Neural cell (in vitro differentiated cells): ENCODE data around the gene TRAM2. TPM values are rescaled to one million over a fixed set of nuclear protein-coding genes. Genes with fewer than 3 reads are reported as not detected.

Experiments
- H2AFZ ChIP-seq: fragments of 200-600, 300-800 bp; sonication (generic), shearing (Covaris generic); 2 replicates; pipeline ENCODE4 v1.6.0; 2014; ENCODE audit warnings: low read depth, mild to moderate bottlenecking, antibody characterized with exemption, low read length, moderate library complexity
- H3F3A ChIP-seq: fragments of 200-600 bp; shearing (Covaris generic); 2 replicates; pipeline ENCODE4 v1.6.1; 2016; ENCODE audit warnings: mild to moderate bottlenecking, moderate library complexity, mixed read lengths, antibody characterized with exemption, low read length; ENCODE audit not compliant: insufficient read depth, poor library complexity, severe bottlenecking
- H3K27ac ChIP-seq: fragments of 200-600, 300-800 bp; sonication (generic), shearing (Covaris generic); 2 replicates; pipeline ENCODE4 v1.5.1; 2014; ENCODE audit warnings: mild to moderate bottlenecking, low read length, moderate library complexity
- H3K27me3 ChIP-seq: fragments of 300-800, 200-600 bp; sonication (generic), shearing (Covaris generic); 2 replicates; pipeline ENCODE4 v1.6.0; 2014; ENCODE audit warnings: mild to moderate bottlenecking, low read depth, low read length, moderate library complexity; ENCODE audit not compliant: insufficient read depth
- H3K36me3 ChIP-seq: fragments of 300-800, 200-600 bp; sonication (generic), shearing (Covaris generic); 2 replicates; pipeline ENCODE4 v1.5.1; 2014; ENCODE audit warnings: mild to moderate bottlenecking, antibody characterized with exemption, low read length, moderate library complexity; ENCODE audit not compliant: insufficient read depth
- H3K4me2 ChIP-seq: fragments of 300-800, 200-600 bp; sonication (generic), shearing (Covaris generic); 2 replicates; pipeline ENCODE4 v1.6.0; 2014; ENCODE audit warnings: mild to moderate bottlenecking, low read length
- H3K4me3 ChIP-seq: fragments of 300-800, 200-600 bp; sonication (generic), shearing (Covaris generic); 2 replicates; pipeline ENCODE4 v1.5.1; 2014; ENCODE audit warnings: mild to moderate bottlenecking, low read length, moderate library complexity
- H3K79me2 ChIP-seq: fragments of 200-600 bp; shearing (Covaris generic); replicated peaks from 2 replicates; pipeline ENCODE4 v1.6.0; 2014; ENCODE audit warnings: mild to moderate bottlenecking, low read length, moderate library complexity; ENCODE audit not compliant: insufficient read depth
- H3K9ac ChIP-seq: fragments of 300-800, 200-600 bp; sonication (generic), shearing (Covaris generic); 2 replicates; pipeline ENCODE4 v1.6.1; 2016; ENCODE audit warnings: mild to moderate bottlenecking, low read length, mixed read lengths
- H3K9me2 ChIP-seq: fragments of 200-600 bp; shearing (Covaris generic); 2 replicates; pipeline ENCODE4 v1.6.1; 2016; ENCODE audit warnings: mild to moderate bottlenecking, low read length, mixed read lengths; ENCODE audit not compliant: insufficient read depth
- H3K9me3 ChIP-seq: fragments of 200-600, 300-800 bp; sonication (generic), shearing (Covaris generic); 2 replicates; pipeline ENCODE4 v1.6.1; 2016; ENCODE audit warnings: mild to moderate bottlenecking, mixed run types, low read length, moderate library complexity, mixed read lengths
- H4K20me1 ChIP-seq: fragments of 200-600 bp; shearing (Covaris generic); 2 replicates; pipeline ENCODE4 v1.6.1; 2016; ENCODE audit warnings: mild to moderate bottlenecking, mixed run types; ENCODE audit not compliant: insufficient read depth
- EP300 ChIP-seq: fragments of 450-650 bp; conservative IDR thresholded peaks from 2 replicates; pipeline ENCODE4 v1.6.1; 2014; ENCODE audit warnings: antibody characterized with exemption, mild to moderate bottlenecking, moderate library complexity; ENCODE audit not compliant: poor library complexity, severe bottlenecking
- EZH2 ChIP-seq: fragments of 200-600, 300-800 bp; shearing (Covaris generic), sonication (generic); IDR thresholded peaks from 2 replicates; pipeline ENCODE4 v1.6.1; 2014; ENCODE audit warnings: antibody characterized with exemption, low read length, borderline replicate concordance, mild to moderate bottlenecking; ENCODE audit not compliant: insufficient read depth, poor library complexity, severe bottlenecking
- MXI1 ChIP-seq: fragments of 450-650 bp; conservative IDR thresholded peaks from 2 replicates; pipeline ENCODE4 v1.6.1; 2014; ENCODE audit warnings: antibody characterized with exemption, mild to moderate bottlenecking; ENCODE audit not compliant: poor library complexity, severe bottlenecking
- POLR2AphosphoS5 ChIP-seq: IDR thresholded peaks from 2 replicates; pipeline ENCODE4 v1.6.1; 2012
- RAD21 ChIP-seq: fragments of 450-650 bp; conservative IDR thresholded peaks from 2 replicates; pipeline ENCODE4 v1.6.1; 2014; ENCODE audit warnings: antibody characterized with exemption, mild to moderate bottlenecking, moderate library complexity
- SMC3 ChIP-seq: fragments of 450-650 bp; conservative IDR thresholded peaks from 2 replicates; pipeline ENCODE4 v1.6.1; 2014; ENCODE audit warnings: antibody characterized with exemption, mild to moderate bottlenecking, moderate library complexity; ENCODE audit not compliant: poor library complexity
- TAF1 ChIP-seq: IDR thresholded peaks from 2 replicates; pipeline ENCODE4 v1.6.1; 2012; ENCODE audit warnings: low read depth
- polyA plus RNA-seq: library from polyadenylated mRNA; depleted of rRNA; stranded (reverse); fragments of >200 nt; gene quantifications from 2 replicates; pipeline ENCODE4 v1.2.3, GENCODE V29; 2014
- TF ChIP-seq, protein P1 (sequence below): fragments of 450-650 bp; IDR thresholded peaks from 2 replicates; pipeline ENCODE4 v1.5.1; 2014; ENCODE audit warnings: antibody characterized with exemption, mild to moderate bottlenecking, moderate library complexity; ENCODE audit not compliant: poor library complexity, severe bottlenecking
- TF ChIP-seq, protein P2 (sequence below): IDR thresholded peaks from 2 replicates; pipeline ENCODE4 v1.6.1; 2012; ENCODE audit warnings: borderline replicate concordance

TRAM2 gene
- polyA plus RNA-seq, 1 donor from 2014 or later, result 0.41 TPM

DNA sequence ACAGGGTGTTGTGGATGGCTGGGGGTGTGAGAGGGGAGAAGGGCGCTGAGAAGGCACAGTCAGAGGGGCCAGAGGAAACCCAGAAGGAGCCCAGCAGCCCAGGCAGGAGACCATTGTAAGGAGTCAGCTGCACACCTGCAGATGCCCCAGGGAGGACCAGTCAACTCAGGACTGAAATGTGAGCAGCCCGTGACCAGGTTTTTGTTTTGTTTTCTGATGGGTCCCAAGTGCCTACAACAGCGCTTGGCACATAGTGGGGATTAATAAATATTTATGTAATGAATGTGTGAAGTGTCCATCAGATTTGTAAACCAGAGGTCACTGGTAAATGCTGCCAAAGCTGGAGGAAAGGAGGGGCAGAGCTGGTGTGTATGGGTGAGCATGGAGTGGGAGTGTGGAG lies 30.2 kb downstream of the TRAM2 start:
- H3K4me3 ChIP-seq, result no peak overlapping the region
- no peaks in the 10 kb centered on the region for H4K20me1 ChIP-seq
- H2AFZ ChIP-seq, result no peak overlapping the region
- H3K9me3 ChIP-seq, result no peaks in the 10 kb centered on the region
- no peaks in the 10 kb centered on the region for H3K36me3 ChIP-seq
- H3K27me3 ChIP-seq, result no peaks in the 10 kb centered on the region
- TF ChIP-seq, protein P1, sequence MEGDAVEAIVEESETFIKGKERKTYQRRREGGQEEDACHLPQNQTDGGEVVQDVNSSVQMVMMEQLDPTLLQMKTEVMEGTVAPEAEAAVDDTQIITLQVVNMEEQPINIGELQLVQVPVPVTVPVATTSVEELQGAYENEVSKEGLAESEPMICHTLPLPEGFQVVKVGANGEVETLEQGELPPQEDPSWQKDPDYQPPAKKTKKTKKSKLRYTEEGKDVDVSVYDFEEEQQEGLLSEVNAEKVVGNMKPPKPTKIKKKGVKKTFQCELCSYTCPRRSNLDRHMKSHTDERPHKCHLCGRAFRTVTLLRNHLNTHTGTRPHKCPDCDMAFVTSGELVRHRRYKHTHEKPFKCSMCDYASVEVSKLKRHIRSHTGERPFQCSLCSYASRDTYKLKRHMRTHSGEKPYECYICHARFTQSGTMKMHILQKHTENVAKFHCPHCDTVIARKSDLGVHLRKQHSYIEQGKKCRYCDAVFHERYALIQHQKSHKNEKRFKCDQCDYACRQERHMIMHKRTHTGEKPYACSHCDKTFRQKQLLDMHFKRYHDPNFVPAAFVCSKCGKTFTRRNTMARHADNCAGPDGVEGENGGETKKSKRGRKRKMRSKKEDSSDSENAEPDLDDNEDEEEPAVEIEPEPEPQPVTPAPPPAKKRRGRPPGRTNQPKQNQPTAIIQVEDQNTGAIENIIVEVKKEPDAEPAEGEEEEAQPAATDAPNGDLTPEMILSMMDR, result no peak
- TF ChIP-seq POLR2AphosphoS5 (no peak), EZH2 (no peak), TAF1 (no peak), MXI1 (no peak), SMC3 (no peak), RAD21 (no peak), EP300 (no peak)
- TF ChIP-seq, protein P2, sequence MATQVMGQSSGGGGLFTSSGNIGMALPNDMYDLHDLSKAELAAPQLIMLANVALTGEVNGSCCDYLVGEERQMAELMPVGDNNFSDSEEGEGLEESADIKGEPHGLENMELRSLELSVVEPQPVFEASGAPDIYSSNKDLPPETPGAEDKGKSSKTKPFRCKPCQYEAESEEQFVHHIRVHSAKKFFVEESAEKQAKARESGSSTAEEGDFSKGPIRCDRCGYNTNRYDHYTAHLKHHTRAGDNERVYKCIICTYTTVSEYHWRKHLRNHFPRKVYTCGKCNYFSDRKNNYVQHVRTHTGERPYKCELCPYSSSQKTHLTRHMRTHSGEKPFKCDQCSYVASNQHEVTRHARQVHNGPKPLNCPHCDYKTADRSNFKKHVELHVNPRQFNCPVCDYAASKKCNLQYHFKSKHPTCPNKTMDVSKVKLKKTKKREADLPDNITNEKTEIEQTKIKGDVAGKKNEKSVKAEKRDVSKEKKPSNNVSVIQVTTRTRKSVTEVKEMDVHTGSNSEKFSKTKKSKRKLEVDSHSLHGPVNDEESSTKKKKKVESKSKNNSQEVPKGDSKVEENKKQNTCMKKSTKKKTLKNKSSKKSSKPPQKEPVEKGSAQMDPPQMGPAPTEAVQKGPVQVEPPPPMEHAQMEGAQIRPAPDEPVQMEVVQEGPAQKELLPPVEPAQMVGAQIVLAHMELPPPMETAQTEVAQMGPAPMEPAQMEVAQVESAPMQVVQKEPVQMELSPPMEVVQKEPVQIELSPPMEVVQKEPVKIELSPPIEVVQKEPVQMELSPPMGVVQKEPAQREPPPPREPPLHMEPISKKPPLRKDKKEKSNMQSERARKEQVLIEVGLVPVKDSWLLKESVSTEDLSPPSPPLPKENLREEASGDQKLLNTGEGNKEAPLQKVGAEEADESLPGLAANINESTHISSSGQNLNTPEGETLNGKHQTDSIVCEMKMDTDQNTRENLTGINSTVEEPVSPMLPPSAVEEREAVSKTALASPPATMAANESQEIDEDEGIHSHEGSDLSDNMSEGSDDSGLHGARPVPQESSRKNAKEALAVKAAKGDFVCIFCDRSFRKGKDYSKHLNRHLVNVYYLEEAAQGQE, result no peak
- H3F3A ChIP-seq, result no peaks in the 10 kb centered on the region
- H3K79me2 ChIP-seq, result no peaks in the 10 kb centered on the region
- no peak overlapping the region for H3K27ac ChIP-seq
- H3K9me2 ChIP-seq, result no peaks in the 10 kb centered on the region
- H3K4me2 ChIP-seq, result no peak overlapping the region
- H3K9ac ChIP-seq, result no peak overlapping the region

DNA sequence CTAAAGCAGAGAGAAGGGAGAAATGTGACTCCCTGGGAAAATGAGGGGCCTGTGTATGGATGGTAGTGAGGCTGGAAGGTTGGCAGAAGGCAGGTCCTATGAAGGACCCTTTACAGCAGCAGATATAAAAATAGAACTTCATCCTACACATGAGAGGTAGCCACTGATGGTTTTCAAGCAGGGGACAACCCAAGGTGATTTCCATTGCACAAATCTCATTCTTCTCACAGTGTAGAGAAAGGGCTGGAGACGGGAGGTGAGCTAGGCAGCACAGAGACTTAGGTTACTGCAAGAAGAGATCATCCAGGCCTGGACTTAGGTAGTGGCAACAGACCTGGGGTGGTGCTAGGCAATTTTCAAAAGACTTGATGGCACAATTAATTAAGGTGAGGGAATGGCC lies 30.7 kb downstream of the TRAM2 start:
- Histone ChIP-seq H4K20me1 (no peaks in the 10 kb centered on the region), H3K27me3 (no peaks in the 10 kb centered on the region), H3K27ac (no peak overlapping the region), H3K79me2 (no peaks in the 10 kb centered on the region), H3K9me3 (no peaks in the 10 kb centered on the region), H3F3A (no peaks in the 10 kb centered on the region), H3K4me2 (no peak overlapping the region), H3K9ac (no peak overlapping the region), H3K36me3 (no peaks in the 10 kb centered on the region), H3K4me3 (no peak overlapping the region), H2AFZ (no peak overlapping the region), H3K9me2 (no peaks in the 10 kb centered on the region)
- TF ChIP-seq MXI1 (no peak), TAF1 (no peak), EZH2 (no peak), EP300 (no peak), POLR2AphosphoS5 (no peak), RAD21 (no peak), SMC3 (no peak)
- TF ChIP-seq, protein P2, result no peak
- TF ChIP-seq, protein P1, result no peak
